ENCODE measurements around the gene NUP160.

GRCh38 chr11:47857892-47858543 is 9.9 kb upstream of the NUP160 start:
- no peak for TF ChIP-seq CTCF (IDR thresholded peaks at IDR 0.05; ENCODE audit: control extremely low read depth in 1 of 3, insufficient read depth in 1 of 3, low read depth in 1 of 3, low read length in 3 of 3)
- TF ChIP-seq EZH2 (IDR thresholded peaks at IDR 0.05; ENCODE audit: low read depth, low read length, severe bottlenecking) = no peak
- no peak for TF ChIP-seq EGR1 (IDR thresholded peaks at IDR 0.05; ENCODE audit: borderline replicate concordance, low read depth, low read length)
